ENCODE results near the gene METTL16.

DNA sequence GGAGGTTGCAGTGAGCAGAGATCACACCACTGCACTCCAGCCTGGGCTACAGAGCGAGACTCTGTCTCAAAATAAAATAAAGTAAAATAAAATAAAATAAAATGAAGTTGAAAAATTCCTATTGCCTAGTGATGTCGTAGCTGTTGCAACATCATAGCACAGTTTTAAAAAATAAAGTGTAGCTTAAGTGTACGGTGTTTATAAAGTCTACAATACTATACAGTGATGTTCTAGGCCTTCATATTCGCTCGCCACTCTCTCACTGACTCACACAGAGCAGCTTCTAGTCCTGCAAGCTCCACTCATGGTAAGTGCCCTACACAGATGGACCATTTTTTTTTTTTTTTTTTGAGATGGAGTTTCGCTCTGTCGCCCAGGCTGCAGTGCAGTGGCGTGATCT is 67.3 kb downstream of the METTL16 start:
- TF ChIP-seq, protein P1, sequence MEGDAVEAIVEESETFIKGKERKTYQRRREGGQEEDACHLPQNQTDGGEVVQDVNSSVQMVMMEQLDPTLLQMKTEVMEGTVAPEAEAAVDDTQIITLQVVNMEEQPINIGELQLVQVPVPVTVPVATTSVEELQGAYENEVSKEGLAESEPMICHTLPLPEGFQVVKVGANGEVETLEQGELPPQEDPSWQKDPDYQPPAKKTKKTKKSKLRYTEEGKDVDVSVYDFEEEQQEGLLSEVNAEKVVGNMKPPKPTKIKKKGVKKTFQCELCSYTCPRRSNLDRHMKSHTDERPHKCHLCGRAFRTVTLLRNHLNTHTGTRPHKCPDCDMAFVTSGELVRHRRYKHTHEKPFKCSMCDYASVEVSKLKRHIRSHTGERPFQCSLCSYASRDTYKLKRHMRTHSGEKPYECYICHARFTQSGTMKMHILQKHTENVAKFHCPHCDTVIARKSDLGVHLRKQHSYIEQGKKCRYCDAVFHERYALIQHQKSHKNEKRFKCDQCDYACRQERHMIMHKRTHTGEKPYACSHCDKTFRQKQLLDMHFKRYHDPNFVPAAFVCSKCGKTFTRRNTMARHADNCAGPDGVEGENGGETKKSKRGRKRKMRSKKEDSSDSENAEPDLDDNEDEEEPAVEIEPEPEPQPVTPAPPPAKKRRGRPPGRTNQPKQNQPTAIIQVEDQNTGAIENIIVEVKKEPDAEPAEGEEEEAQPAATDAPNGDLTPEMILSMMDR (IDR thresholded peaks at IDR 0.05), result no peak
- TF ChIP-seq POLR2A (IDR thresholded peaks at IDR 0.05), result no peak

All from thyroid gland (tissue), 4 donors.